H1 (cell line): ENCODE measurements around the gene CAPN8. TPM values are rescaled to one million over a fixed set of nuclear protein-coding genes. Genes with fewer than 3 reads are reported as not detected.

ENCODE experiments used
- MAX ChIP-seq: IDR thresholded peaks from 2 replicates; pipeline ENCODE4 v1.6.1; 2012; ENCODE audit warnings: inconsistent platforms
- SAP30 ChIP-seq: fragments of 300-600 bp; sonication (generic); IDR thresholded peaks from 2 replicates; pipeline ENCODE4 v1.7.1; 2012; ENCODE audit warnings: low read length, moderate library complexity, mild to moderate bottlenecking, inconsistent platforms; ENCODE audit not compliant: insufficient read depth, insufficient replicate concordance
- polyA plus RNA-seq, 7 experiments: library from polyadenylated mRNA; depleted of rRNA in 3 of 7; stranded (reverse) in 5 of 7; unstranded in 2 of 7; fragments of >200 nt in 5 of 7; fragments of 200-250 nt in 2 of 7; gene quantifications; 1 replicate in 5 of 7; 2 replicates in 1 of 7; 4 replicates in 1 of 7; pipeline versions ENCODE4 v1.2.1 to v1.2.3, GENCODE V29; 2011 to 2013; ENCODE audit warnings: missing spikeins in 2 of 7, mixed read lengths in 2 of 7
- total RNA-seq: library from RNA; stranded (reverse); fragmentation: NEBNext Ultra II Directional; extraction: Animal tissue kit (Norgen Biotek cat#: 25700); gene quantifications from 2 replicates; pipeline ENCODE4 v1.2.1, GENCODE V29; 2021

The CAPN8 gene
- total and polyA plus RNA-seq, 2 of the 8 experiments (the other 6 are each of a cell fraction or from before 2014, with no cell fraction given), result 0.20 to 0.26 TPM

- TF ChIP-seq SAP30, result no peak
- TF ChIP-seq MAX, result no peak
Observed at GRCh38 chr1:223542831-223543230, 122.7 kb downstream of the CAPN8 start (continued).
